GM23338 (cell line): ENCODE results near the gene LIPG. TPM values are rescaled to one million over a fixed set of nuclear protein-coding genes. Genes with fewer than 3 reads are reported as not detected.

Experiments
- ATAC-seq: fragments of 200-7000 bp; cut with Tn5 transposase; 3 replicates; pipeline ENCODE4 v1.9.1; 2020
- DNase-seq: peaks from one replicate; pipeline ENCODE4 v3.0.0-alpha.2; 2015; ENCODE audit warnings: low spot score
- H2AFZ ChIP-seq: fragments of 200-600 bp; sonication (generic); 2 replicates; pipeline ENCODE4 v1.8.0; 2016; ENCODE audit warnings: antibody characterized with exemption, mild to moderate bottlenecking, moderate library complexity
- H3F3A ChIP-seq: fragments of 200-600 bp; sonication (generic); replicated peaks from 2 replicates; pipeline ENCODE4 v1.8.0; 2017; ENCODE audit warnings: antibody characterized with exemption, mixed run types, low read depth
- H3K27ac ChIP-seq: fragments of 200-600 bp; sonication (generic); 2 replicates; pipeline ENCODE4 v1.6.1; 2016; ENCODE audit warnings: low read depth
- H3K27me3 ChIP-seq: fragments of 200-600 bp; sonication (generic); 2 replicates; pipeline ENCODE4 v1.8.0; 2016; ENCODE audit warnings: mild to moderate bottlenecking, mixed run types, moderate library complexity; ENCODE audit not compliant: insufficient read depth
- H3K36me3 ChIP-seq: fragments of 200-600 bp; sonication (generic); 2 replicates; pipeline ENCODE4 v1.8.0; 2016; ENCODE audit warnings: mild to moderate bottlenecking; ENCODE audit not compliant: insufficient read depth
- H3K4me1 ChIP-seq: fragments of 200-600 bp; sonication (generic); 2 replicates; pipeline ENCODE4 v1.8.0; 2016; ENCODE audit warnings: mild to moderate bottlenecking, moderate library complexity; ENCODE audit not compliant: insufficient read depth
- H3K4me2 ChIP-seq: fragments of 200-600 bp; sonication (generic); 2 replicates; pipeline ENCODE4 v1.7.1; 2017; ENCODE audit warnings: mixed run types
- H3K4me3 ChIP-seq: fragments of 200-600 bp; sonication (generic); 2 replicates; pipeline ENCODE4 v1.6.1; 2016; ENCODE audit warnings: mixed run types
- H3K79me2 ChIP-seq: fragments of 200-600 bp; sonication (generic); replicated peaks from 2 replicates; pipeline ENCODE4 v1.8.0; 2017; ENCODE audit warnings: mild to moderate bottlenecking; ENCODE audit not compliant: insufficient read depth
- H3K9me2 ChIP-seq: fragments of 200-600 bp; sonication (generic); 2 replicates; pipeline ENCODE4 v1.8.0; 2017; ENCODE audit not compliant: insufficient read depth
- H4K20me1 ChIP-seq: fragments of 200-600 bp; sonication (generic); replicated peaks from 2 replicates; pipeline ENCODE4 v1.8.0; 2017; ENCODE audit warnings: mild to moderate bottlenecking; ENCODE audit not compliant: insufficient read depth
- H3K27ac Mint-ChIP-seq: 2 replicates; pipeline ENCODE4 v1.8.0; 2020; ENCODE audit warnings: inconsistent platforms, mild to moderate bottlenecking, moderate library complexity, mixed read lengths
- H3K27me3 Mint-ChIP-seq: 3 replicates; pipeline ENCODE4 v1.8.0; 2022; ENCODE audit warnings: low read depth, mild to moderate bottlenecking, moderate library complexity, mixed read lengths, inconsistent platforms; ENCODE audit not compliant: insufficient read depth, poor library complexity
- H3K36me3 Mint-ChIP-seq: 3 replicates; pipeline ENCODE4 v1.8.0; 2021; ENCODE audit warnings: low read depth, mild to moderate bottlenecking, inconsistent platforms, moderate library complexity, mixed read lengths
- H3K4me1 Mint-ChIP-seq: 3 replicates; pipeline ENCODE4 v1.8.0; 2020; ENCODE audit warnings: mild to moderate bottlenecking, inconsistent platforms, mixed read lengths
- H3K4me3 Mint-ChIP-seq: 3 replicates; pipeline ENCODE4 v1.8.0; 2021; ENCODE audit warnings: moderate library complexity, mild to moderate bottlenecking, inconsistent platforms, mixed read lengths
- H3K9me3 Mint-ChIP-seq: 3 replicates; pipeline ENCODE4 v1.8.0; 2020; ENCODE audit warnings: moderate library complexity, mild to moderate bottlenecking, inconsistent platforms, mixed read lengths
- CREB1 ChIP-seq: fragments of 250-450 bp; sonication (Bioruptor Pico); IDR thresholded peaks from 2 replicates; pipeline ENCODE4 v1.5.0; 2020; ENCODE audit warnings: low read depth, mild to moderate bottlenecking, moderate library complexity
- CTCF ChIP-seq, 2 experiments: fragments of 200-600 bp in 1 of 2; sonication (generic) in 1 of 2; conservative IDR thresholded peaks; 2 replicates each; pipeline versions ENCODE4 v1.5.1 to v1.6.1; 2016 to 2017; ENCODE audit warnings: antibody characterized with exemption in 2 of 2, low read depth in 2 of 2, mild to moderate bottlenecking in 2 of 2, moderate library complexity in 1 of 2
- EZH2 ChIP-seq: fragments of 200-600 bp; sonication (generic); IDR thresholded peaks from one replicate; pipeline ENCODE4 v1.8.0; 2017; ENCODE audit warnings: antibody characterized with exemption, mild to moderate bottlenecking, low read depth; ENCODE audit not compliant: unreplicated experiment
- EZH2phosphoT487 ChIP-seq: fragments of 200-600 bp; sonication (generic); IDR thresholded peaks from one replicate; pipeline ENCODE4 v1.8.1; 2018; ENCODE audit warnings: antibody characterized with exemption; ENCODE audit not compliant: unreplicated experiment
- NANOG ChIP-seq: IDR thresholded peaks from 2 replicates; pipeline ENCODE4 v1.6.1; 2016; ENCODE audit warnings: antibody characterized with exemption, borderline replicate concordance
- POLR2AphosphoS5 ChIP-seq: IDR thresholded peaks from 2 replicates; pipeline ENCODE4 v1.6.1; 2016; ENCODE audit warnings: antibody characterized with exemption, low read depth
- REST ChIP-seq: IDR thresholded peaks from one replicate; pipeline ENCODE4 v1.6.1; 2018; ENCODE audit warnings: antibody characterized with exemption; ENCODE audit not compliant: unreplicated experiment
- STAT1 ChIP-seq: IDR thresholded peaks from one replicate; pipeline ENCODE4 v1.6.1; 2016; ENCODE audit warnings: antibody characterized with exemption; ENCODE audit not compliant: unreplicated experiment
- ZNF114 ChIP-seq: fragments of 250-450 bp; sonication (Bioruptor Pico); IDR thresholded peaks from 2 replicates; pipeline ENCODE4 v1.5.0; 2020; ENCODE audit warnings: mild to moderate bottlenecking, moderate library complexity
- polyA plus RNA-seq: library from polyadenylated mRNA; unstranded; fragments of >200 nt; fragmentation: Nextera tagmentation; extraction: Ambion mirVana; gene quantifications from 2 replicates; pipeline ENCODE4 v1.2.1, GENCODE V29; 2016
- total RNA-seq: library from RNA; depleted of rRNA; stranded (reverse); fragments of >200 nt; shearing (Covaris generic); gene quantifications from 2 replicates; pipeline ENCODE4 v1.2.3, GENCODE V29; 2014
- TF ChIP-seq, protein P1 (sequence below): IDR thresholded peaks from 2 replicates; pipeline ENCODE4 v1.6.1; 2016; ENCODE audit warnings: antibody characterized with exemption

LIPG gene
- total and polyA plus RNA-seq, 2 experiments from 2014 or later, result 4.9 to 17.7 TPM

- Mint-ChIP-seq H3K9me3 (no peaks in the 10 kb centered on the region), H3K27ac (no peak overlapping the region), H3K36me3 (peaks cover 24% of the 10 kb centered on the region), H3K27me3 (peaks cover 3% of the 10 kb centered on the region), H3K4me3 (no peak overlapping the region), H3K4me1 (no peaks in the 10 kb centered on the region; the same call in 2 of the 3 replicates)
- ATAC-seq (no peak), DNase-seq (no peak)
- no peaks in the 10 kb centered on the region for H3K27me3 ChIP-seq
- peaks cover 9% of the 10 kb centered on the region; the same call in 1 of the 2 replicates for H3K36me3 ChIP-seq
- no peaks in the 10 kb centered on the region for H3F3A ChIP-seq
- no peak overlapping the region for H3K4me3 ChIP-seq
- H3K79me2 ChIP-seq, result no peaks in the 10 kb centered on the region
- no peaks in the 10 kb centered on the region for H3K9me2 ChIP-seq
- no peak for TF ChIP-seq NANOG
- no peak for TF ChIP-seq ZNF114 (CRISPR knock-in tag)
- TF ChIP-seq REST, result no peak
- no peak for TF ChIP-seq CTCF (conservative IDR thresholded peaks at IDR 0.05; ENCODE audit: low read depth in 2 of 2)
- TF ChIP-seq, protein P1, sequence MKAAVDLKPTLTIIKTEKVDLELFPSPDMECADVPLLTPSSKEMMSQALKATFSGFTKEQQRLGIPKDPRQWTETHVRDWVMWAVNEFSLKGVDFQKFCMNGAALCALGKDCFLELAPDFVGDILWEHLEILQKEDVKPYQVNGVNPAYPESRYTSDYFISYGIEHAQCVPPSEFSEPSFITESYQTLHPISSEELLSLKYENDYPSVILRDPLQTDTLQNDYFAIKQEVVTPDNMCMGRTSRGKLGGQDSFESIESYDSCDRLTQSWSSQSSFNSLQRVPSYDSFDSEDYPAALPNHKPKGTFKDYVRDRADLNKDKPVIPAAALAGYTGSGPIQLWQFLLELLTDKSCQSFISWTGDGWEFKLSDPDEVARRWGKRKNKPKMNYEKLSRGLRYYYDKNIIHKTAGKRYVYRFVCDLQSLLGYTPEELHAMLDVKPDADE, result no peak
- TF ChIP-seq POLR2AphosphoS5, result no peak
- TF ChIP-seq CREB1 (CRISPR knock-in tag), result no peak
- no peak for TF ChIP-seq EZH2phosphoT487
- no peak for TF ChIP-seq STAT1
- no peak for TF ChIP-seq EZH2
- H3K27ac ChIP-seq, result no peak overlapping the region
- H3K4me1 ChIP-seq, result no peaks in the 10 kb centered on the region
- 0 out of 2 replicates have a peak, but pooled peaks cover 5% of the 10 kb centered on the region for H4K20me1 ChIP-seq
- H2AFZ ChIP-seq, result no peak overlapping the region
- no peak overlapping the region for H3K4me2 ChIP-seq
These were observed 7.9 kb downstream of the LIPG start for GRCh38 chr18:49569724-49570123.

- Histone ChIP-seq H3K4me3 (no peak overlapping the region), H2AFZ (no peak overlapping the region), H3K36me3 (peaks cover 9% of the 10 kb centered on the region; the same call in 1 of the 2 replicates), H4K20me1 (0 out of 2 replicates have a peak, but pooled peaks cover 5% of the 10 kb centered on the region), H3K79me2 (no peaks in the 10 kb centered on the region), H3K27ac (no peak overlapping the region), H3K9me2 (no peaks in the 10 kb centered on the region), H3F3A (no peaks in the 10 kb centered on the region), H3K4me2 (no peak overlapping the region), H3K27me3 (no peaks in the 10 kb centered on the region), H3K4me1 (no peaks in the 10 kb centered on the region)
- no peak for ATAC-seq
- no peaks in the 10 kb centered on the region; the same call in 2 of the 3 replicates for H3K4me1 Mint-ChIP-seq
- H3K9me3 Mint-ChIP-seq, result no peaks in the 10 kb centered on the region
- peaks cover 32% of the 10 kb centered on the region for H3K36me3 Mint-ChIP-seq
- no peak overlapping the region for H3K27ac Mint-ChIP-seq
- H3K4me3 Mint-ChIP-seq, result no peak overlapping the region
- DNase-seq, result no peak
- peaks cover 2% of the 10 kb centered on the region for H3K27me3 Mint-ChIP-seq
- no peak for TF ChIP-seq REST
These were observed 9.0 kb downstream of the LIPG start for GRCh38 chr18:49570836-49571235.
